ENCODE data around the gene RIMS4.

RIMS4 gene

DNA sequence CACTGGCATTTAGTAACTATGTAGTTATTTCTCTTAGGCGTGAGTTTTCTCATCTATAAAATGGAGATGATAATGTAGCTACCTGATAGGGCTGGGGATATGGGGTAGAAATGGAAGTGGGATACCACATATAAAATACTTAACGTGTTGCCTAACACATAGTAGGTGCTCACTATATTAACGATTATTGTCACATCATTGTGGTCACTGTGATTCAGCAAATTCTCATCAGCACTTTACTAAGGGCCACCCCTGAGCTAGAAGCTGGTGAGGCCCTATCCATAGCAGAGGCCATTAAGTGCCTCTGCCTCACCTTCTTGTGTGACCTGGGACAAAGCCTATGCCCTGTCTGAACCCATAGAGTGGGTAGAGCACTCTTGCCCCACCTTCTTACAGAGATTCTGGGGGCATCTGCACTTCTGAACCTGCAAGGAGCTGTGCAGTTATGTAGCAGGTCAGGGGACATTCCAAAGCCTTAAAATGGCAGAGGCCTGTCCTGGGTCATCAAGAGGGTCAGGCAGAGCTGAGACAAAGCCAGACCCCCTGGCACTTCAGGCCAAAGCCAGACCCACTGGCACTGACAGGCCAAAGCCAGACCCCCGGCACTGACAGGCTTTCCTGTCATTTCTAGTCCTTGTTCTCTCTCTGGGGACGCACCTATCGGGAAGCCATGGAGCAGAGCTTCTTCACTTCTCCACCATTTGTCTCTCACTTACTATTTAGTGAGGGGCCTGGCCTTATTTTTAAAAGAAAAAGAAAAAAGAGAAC, 7.0 kb upstream of the RIMS4 start:
- TF ChIP-seq, protein P1, sequence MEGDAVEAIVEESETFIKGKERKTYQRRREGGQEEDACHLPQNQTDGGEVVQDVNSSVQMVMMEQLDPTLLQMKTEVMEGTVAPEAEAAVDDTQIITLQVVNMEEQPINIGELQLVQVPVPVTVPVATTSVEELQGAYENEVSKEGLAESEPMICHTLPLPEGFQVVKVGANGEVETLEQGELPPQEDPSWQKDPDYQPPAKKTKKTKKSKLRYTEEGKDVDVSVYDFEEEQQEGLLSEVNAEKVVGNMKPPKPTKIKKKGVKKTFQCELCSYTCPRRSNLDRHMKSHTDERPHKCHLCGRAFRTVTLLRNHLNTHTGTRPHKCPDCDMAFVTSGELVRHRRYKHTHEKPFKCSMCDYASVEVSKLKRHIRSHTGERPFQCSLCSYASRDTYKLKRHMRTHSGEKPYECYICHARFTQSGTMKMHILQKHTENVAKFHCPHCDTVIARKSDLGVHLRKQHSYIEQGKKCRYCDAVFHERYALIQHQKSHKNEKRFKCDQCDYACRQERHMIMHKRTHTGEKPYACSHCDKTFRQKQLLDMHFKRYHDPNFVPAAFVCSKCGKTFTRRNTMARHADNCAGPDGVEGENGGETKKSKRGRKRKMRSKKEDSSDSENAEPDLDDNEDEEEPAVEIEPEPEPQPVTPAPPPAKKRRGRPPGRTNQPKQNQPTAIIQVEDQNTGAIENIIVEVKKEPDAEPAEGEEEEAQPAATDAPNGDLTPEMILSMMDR (conservative IDR thresholded peaks at IDR 0.05; ENCODE audit: low read depth, low read length): no peak
- H3K4me3 ChIP-seq (ENCODE audit: low read length): no peak overlapping the region

DNA sequence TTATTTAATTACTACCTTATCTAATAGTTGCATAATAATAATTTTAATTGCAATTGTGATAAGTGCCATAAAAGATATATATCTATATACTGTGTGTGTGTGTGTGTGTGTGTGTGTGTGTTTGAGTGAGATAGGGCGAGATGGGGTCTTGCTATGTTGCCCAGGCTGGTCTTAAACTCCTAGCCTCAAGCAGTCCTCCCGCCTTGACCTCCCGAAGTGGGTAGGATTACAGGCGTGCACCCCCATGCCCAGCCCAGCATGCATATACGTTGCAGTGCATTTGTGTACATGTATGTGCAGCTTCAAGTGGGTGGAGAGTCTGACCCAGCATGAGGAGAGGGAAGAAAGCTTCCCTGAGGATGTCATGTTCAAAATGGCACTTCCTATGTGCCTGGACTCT, 4.6 kb upstream of the RIMS4 start:
- TF ChIP-seq, protein P1 (conservative IDR thresholded peaks at IDR 0.05; ENCODE audit: low read depth, low read length): no peak
- H3K4me3 ChIP-seq (ENCODE audit: low read length): no peak overlapping the region
- no peak for DNase-seq (ENCODE audit: low read depth)

More for the DNA sequence above, 7.0 kb upstream of the RIMS4 start:
- no peak for DNase-seq (ENCODE audit: low read depth)

DNA sequence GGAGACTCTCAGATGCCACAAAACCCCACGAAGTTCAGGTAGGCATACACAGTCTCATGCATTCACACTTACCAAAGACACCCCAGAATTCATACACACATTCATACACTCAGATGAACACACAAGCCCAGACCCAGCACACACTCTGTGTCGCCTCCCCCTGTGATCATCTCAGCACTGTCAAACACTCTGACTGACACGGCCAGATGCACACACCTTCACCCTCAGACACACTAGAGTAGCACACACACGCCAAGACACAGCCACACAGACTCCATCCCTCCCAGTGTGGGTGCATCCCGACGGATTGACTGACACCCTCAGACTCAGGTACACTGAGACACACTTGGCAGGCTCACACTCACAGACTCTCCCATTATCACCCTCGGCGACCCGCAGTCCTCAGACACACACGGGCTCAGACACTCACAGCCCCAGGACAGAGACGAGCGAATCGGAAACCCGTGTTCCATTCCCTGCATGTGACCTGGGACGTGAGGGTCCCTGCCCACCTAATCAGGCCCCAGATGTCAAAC, 872 bp upstream of the RIMS4 start:
- no peak overlapping the region for H3K4me3 ChIP-seq (ENCODE audit: low read length)
- TF ChIP-seq, protein P1 (conservative IDR thresholded peaks at IDR 0.05; ENCODE audit: low read depth, low read length): no peak
- no peak for DNase-seq (ENCODE audit: low read depth)

DNA sequence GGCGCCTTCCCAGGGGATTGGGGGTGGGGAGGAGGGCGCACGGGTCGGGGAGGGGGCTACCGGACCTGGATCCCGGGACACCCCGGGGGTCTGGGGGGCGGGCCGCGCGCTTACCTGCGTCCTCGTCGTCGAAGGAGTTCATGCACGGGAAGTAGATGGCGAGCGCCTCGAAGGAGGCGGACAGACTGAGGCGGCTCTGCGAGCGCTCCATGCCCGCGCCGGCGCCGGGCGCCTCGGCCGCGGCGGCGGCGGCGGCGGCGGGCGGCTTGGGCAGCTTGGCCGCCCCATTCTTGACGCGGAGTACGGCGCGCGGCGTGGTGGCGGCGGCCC, 320 bp downstream of the RIMS4 start:
- TF ChIP-seq, protein P1 (conservative IDR thresholded peaks at IDR 0.05; ENCODE audit: low read depth, low read length): no peak
- DNase-seq (ENCODE audit: low read depth): no peak
- no peak overlapping the region for H3K4me3 ChIP-seq (ENCODE audit: low read length)

DNA sequence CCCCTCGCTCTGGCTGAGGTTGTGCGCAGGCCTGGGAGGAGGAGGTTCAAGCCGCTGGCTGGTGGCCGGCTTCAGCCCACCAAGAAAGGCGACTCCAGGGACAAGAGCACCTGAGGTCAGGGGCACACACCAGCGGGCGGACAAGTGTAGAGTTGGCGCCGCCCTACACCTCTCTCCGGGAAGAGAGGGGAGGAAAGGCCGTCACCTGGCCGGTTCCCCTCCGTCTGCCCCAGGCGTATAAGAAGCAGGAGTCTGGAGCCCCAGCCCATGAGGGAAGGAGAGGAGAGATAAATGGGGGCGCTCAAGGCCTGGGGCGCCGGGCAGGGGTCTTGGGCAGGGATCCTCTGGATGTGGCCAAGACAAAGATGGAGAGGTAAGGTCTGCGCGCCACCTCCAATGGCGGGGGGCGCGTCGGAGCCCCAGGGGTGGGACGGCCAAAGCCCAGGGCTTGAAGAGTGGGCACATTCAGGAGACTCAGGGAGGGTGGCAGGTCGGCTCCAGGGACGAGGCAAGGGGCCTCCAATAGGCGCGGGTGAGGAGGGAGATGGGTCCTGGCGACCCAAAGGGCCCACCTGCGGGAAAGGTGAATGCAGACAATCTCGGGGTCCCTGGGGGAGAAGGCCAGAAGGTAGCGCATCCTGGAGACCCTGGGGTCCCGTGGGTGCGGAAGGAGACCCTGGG, 826 bp downstream of the RIMS4 start:
- DNase-seq (ENCODE audit: low read depth): no peak
- no peak overlapping the region for H3K4me3 ChIP-seq (ENCODE audit: low read length)
- TF ChIP-seq, protein P1 (conservative IDR thresholded peaks at IDR 0.05; ENCODE audit: low read depth, low read length): no peak

DNA sequence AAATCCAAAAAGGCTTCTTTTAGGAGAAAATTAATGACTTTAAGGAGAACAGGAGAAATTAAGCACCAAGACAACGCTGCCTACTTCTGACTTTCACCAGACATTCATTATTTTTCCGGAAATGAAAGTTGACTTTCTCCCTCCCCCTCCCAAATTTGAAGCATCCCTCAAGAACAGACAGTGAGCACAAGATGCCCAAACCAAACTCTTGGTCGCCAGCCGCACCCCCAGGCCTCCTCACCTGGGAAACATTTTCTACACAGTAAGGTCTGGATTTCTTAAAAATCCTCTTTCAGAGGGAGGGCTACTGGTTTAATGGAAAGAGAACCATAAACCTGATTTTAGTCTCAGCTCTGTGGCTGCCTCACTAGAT, 2.7 kb downstream of the RIMS4 start:
- DNase-seq (ENCODE audit: low read depth): no peak
- no peak overlapping the region for H3K4me3 ChIP-seq (ENCODE audit: low read length)
- TF ChIP-seq, protein P1 (conservative IDR thresholded peaks at IDR 0.05; ENCODE audit: low read depth, low read length): no peak

Data from retinal pigment epithelial cell (primary cell).